PC-3 (cell line): ENCODE results near the gene C1orf198. TPM values are rescaled to one million over a fixed set of nuclear protein-coding genes. Genes with fewer than 3 reads are reported as not detected.

Experiments
- ATAC-seq: fragments of 200-7000 bp; cut with Tn5 transposase; 2 replicates; pipeline ENCODE4 v1.9.1; 2020; ENCODE audit warnings: mild to moderate bottlenecking, moderate library complexity
- BruUV-seq: library from RNA; stranded (reverse); fragments of 400-500 nt; replicated peaks from 2 replicates; lab custom pipeline; 2021; lab: Mats Ljungman, UMichigan
- CTCF ChIA-PET: fragments of 300-600 bp; sonication (Branson Sonifier 250); formaldehyde crosslinking; loops from one replicate; lab custom pipeline; 2022; ENCODE audit warnings: antibody characterized with exemption; lab: Charles Lee
- POLR2A ChIA-PET: fragments of 300-600 bp; sonication (Branson Sonifier 250); formaldehyde crosslinking; loops from one replicate; lab custom pipeline; 2022; ENCODE audit warnings: antibody characterized with exemption; ENCODE audit not compliant: unreplicated experiment; lab: Charles Lee
- DNase-seq: peaks from one replicate; pipeline ENCODE4 v3.0.0-alpha.2; 2015
- H2AFZ ChIP-seq: fragments of 300-600 bp; sonication (generic); 2 replicates; pipeline ENCODE4 v1.6.0; 2016; ENCODE audit warnings: antibody characterized with exemption, low read length
- H3F3A ChIP-seq: fragments of 300-600 bp; sonication (generic); one replicate; pipeline ENCODE4 v1.6.0; 2017; ENCODE audit warnings: antibody characterized with exemption, low read length, control low read depth, mild to moderate bottlenecking; ENCODE audit not compliant: unreplicated experiment
- H3K27ac ChIP-seq: fragments of 300-600 bp; sonication (generic); 2 replicates; pipeline ENCODE4 v1.5.1; 2016; ENCODE audit warnings: mild to moderate bottlenecking, low read length
- H3K27me3 ChIP-seq: fragments of 300-600 bp; sonication (generic); 2 replicates; pipeline ENCODE4 v1.6.1; 2016; ENCODE audit warnings: low read length, mixed read lengths
- H3K36me3 ChIP-seq: fragments of 300-600 bp; sonication (generic); 2 replicates; pipeline ENCODE4 v1.6.1; 2016; ENCODE audit warnings: low read depth, mixed run types, low read length, mixed read lengths
- H3K4me1 ChIP-seq: fragments of 300-600 bp; sonication (generic); 2 replicates; pipeline ENCODE4 v1.5.1; 2016; ENCODE audit warnings: low read length; ENCODE audit not compliant: insufficient read depth
- H3K4me2 ChIP-seq: fragments of 300-600 bp; sonication (generic); 2 replicates; pipeline ENCODE4 v1.6.0; 2016; ENCODE audit warnings: low read length
- H3K4me3 ChIP-seq: fragments of 300-600 bp; sonication (generic); 2 replicates; pipeline ENCODE4 v1.5.1; 2016; ENCODE audit warnings: mild to moderate bottlenecking, low read length, mixed read lengths
- H3K79me2 ChIP-seq: fragments of 300-600 bp; sonication (generic); 2 replicates; pipeline ENCODE4 v1.6.1; 2017; ENCODE audit warnings: low read length, mixed read lengths
- H3K9ac ChIP-seq: fragments of 300-600 bp; sonication (generic); 2 replicates; pipeline ENCODE4 v1.6.0; 2016; ENCODE audit warnings: mild to moderate bottlenecking, low read length
- H3K9me2 ChIP-seq: fragments of 300-600 bp; sonication (generic); replicated peaks from 2 replicates; pipeline ENCODE4 v1.6.1; 2016; ENCODE audit warnings: mixed run types, low read length, mixed read lengths
- H3K9me3 ChIP-seq: fragments of 300-600 bp; sonication (generic); 2 replicates; pipeline ENCODE4 v1.6.1; 2016; ENCODE audit warnings: low read length, mixed read lengths
- H4K20me1 ChIP-seq: fragments of 300-600 bp; sonication (generic); 2 replicates; pipeline ENCODE4 v1.6.1; 2016; ENCODE audit warnings: low read length, mixed read lengths
- CTCF ChIP-seq: fragments of 300-600 bp; sonication (generic); conservative IDR thresholded peaks from 2 replicates; pipeline ENCODE4 v1.5.1; 2017; ENCODE audit warnings: antibody characterized with exemption, low read depth, mild to moderate bottlenecking, low read length
- EZH2 ChIP-seq: fragments of 300-600 bp; sonication (generic); IDR thresholded peaks from one replicate; pipeline ENCODE4 v1.6.1; 2017; ENCODE audit warnings: antibody characterized with exemption, mild to moderate bottlenecking, low read length; ENCODE audit not compliant: unreplicated experiment
- EZH2phosphoT487 ChIP-seq: fragments of 300-600 bp; sonication (generic); IDR thresholded peaks from 2 replicates; pipeline ENCODE4 v1.6.1; 2018; ENCODE audit warnings: mild to moderate bottlenecking, antibody characterized with exemption, low read length, borderline replicate concordance
- intact Hi-C: fragments of 100-400 bp; cut with micrococcal nuclease; formaldehyde crosslinking; loops from 2 replicates; pipeline ENCODE4 v1.9.0; 2023
- total RNA-seq: library from RNA; depleted of rRNA; stranded (reverse); fragments of >200 nt; gene quantifications from 2 replicates; pipeline ENCODE4 v1.2.3, GENCODE V29; 2014

C1orf198 gene
- total RNA-seq, 1 experiment from 2014 or later = 24.8 TPM

GRCh38 chr1:230861489-230861888 lies 6.8 kb downstream of the C1orf198 start:
- TF ChIP-seq CTCF (no peak), EZH2 (no peak), EZH2phosphoT487 (no peak)
- no peaks in the 10 kb centered on the region for H3K9me3 ChIP-seq
- ATAC-seq = no peak
- no peaks in the 10 kb centered on the region for H4K20me1 ChIP-seq
- peaks cover 20% of the 10 kb centered on the region for H3K4me1 ChIP-seq
- peaks cover 80% of the 10 kb centered on the region for H3K79me2 ChIP-seq
- no peaks in the 10 kb centered on the region for H3K9me2 ChIP-seq
- H3F3A ChIP-seq = no peaks in the 10 kb centered on the region
- ChIA-PET POLR2A (no interaction called here), CTCF (no interaction called here)
- no peak overlapping the region for H3K9ac ChIP-seq
- H2AFZ ChIP-seq = no peak overlapping the region
- no TSS peak for BruUV-seq
- H3K27ac ChIP-seq = no peak overlapping the region
- no peaks in the 10 kb centered on the region for H3K36me3 ChIP-seq
- intact Hi-C loops = no loop called here
- no peak for DNase-seq
- no peak overlapping the region for H3K4me2 ChIP-seq
- no peaks in the 10 kb centered on the region for H3K27me3 ChIP-seq
- no peak overlapping the region for H3K4me3 ChIP-seq

GRCh38 chr1:230860617-230861384 lies 7.5 kb downstream of the C1orf198 start:
- no peaks in the 10 kb centered on the region for H4K20me1 ChIP-seq
- peaks cover 73% of the 10 kb centered on the region for H3K79me2 ChIP-seq
- H2AFZ ChIP-seq = no peak overlapping the region
- H3K36me3 ChIP-seq = no peaks in the 10 kb centered on the region
- no TSS peak for BruUV-seq
- H3K4me2 ChIP-seq = no peak overlapping the region
- no peaks in the 10 kb centered on the region for H3K27me3 ChIP-seq
- no peaks in the 10 kb centered on the region for H3K9me2 ChIP-seq
- intact Hi-C loops = no loop called here
- ChIA-PET CTCF (no interaction called here), POLR2A (no interaction called here)
- TF ChIP-seq CTCF (0 out of 2 replicates have a peak, but pooled peaks have one; percentile 19), EZH2phosphoT487 (no peak), EZH2 (no peak)
- DNase-seq = no peak
- H3F3A ChIP-seq = no peaks in the 10 kb centered on the region
- no peaks in the 10 kb centered on the region for H3K9me3 ChIP-seq
- peaks cover 15% of the 10 kb centered on the region for H3K4me1 ChIP-seq
- no peak overlapping the region for H3K9ac ChIP-seq
- H3K27ac ChIP-seq = no peak overlapping the region
- no peak overlapping the region for H3K4me3 ChIP-seq
- no peak for ATAC-seq
